OCI-LY1 (cell line): ENCODE results near the gene ACOT12.

Experiments used
- CTCF ChIP-seq: fragments of 200-600 bp; sonication (generic), shearing (Covaris generic); IDR thresholded peaks from 2 replicates; pipeline ENCODE4 v1.5.1; 2017; ENCODE audit warnings: mild to moderate bottlenecking, antibody characterized with exemption, low read length, moderate library complexity, mixed read lengths
- EZH2 ChIP-seq: fragments of 200-600 bp; sonication (generic), shearing (Covaris generic); IDR thresholded peaks from 2 replicates; pipeline ENCODE4 v1.8.0; 2017; ENCODE audit warnings: borderline replicate concordance, mixed run types, mild to moderate bottlenecking, antibody characterized with exemption, low read length, moderate library complexity, mixed read lengths

- no peak for TF ChIP-seq EZH2
- no peak for TF ChIP-seq CTCF
Observed at GRCh38 chr5:81359881-81360280, 34.1 kb downstream of the ACOT12 start.
